HepG2 (cell line): ENCODE results near the gene ZNF184. TPM values are rescaled to one million over a fixed set of nuclear protein-coding genes. Genes with fewer than 3 reads are reported as not detected.

Experiments
- ARID5B ChIP-seq: IDR thresholded peaks from 2 replicates; pipeline ENCODE4 v1.4.0; 2020; ENCODE audit warnings: mild to moderate bottlenecking, missing genetic modification reagents
- GATA4 ChIP-seq: sonication (generic); IDR thresholded peaks from 2 replicates; pipeline ENCODE4 v1.6.1; 2016; ENCODE audit warnings: antibody characterized with exemption, low read depth, borderline replicate concordance
- GFI1 ChIP-seq: sonication (generic); formaldehyde crosslinking; IDR thresholded peaks from 2 replicates; pipeline ENCODE4 v1.5.0; 2020; ENCODE audit warnings: missing genetic modification reagents, mild to moderate bottlenecking, borderline replicate concordance
- MYNN ChIP-seq: sonication (generic); formaldehyde crosslinking; IDR thresholded peaks from 2 replicates; pipeline ENCODE4 v1.4.0; 2020; ENCODE audit warnings: mild to moderate bottlenecking, low read depth, missing genetic modification reagents
- TRAFD1 ChIP-seq: sonication (generic); formaldehyde crosslinking; IDR thresholded peaks from 2 replicates; pipeline ENCODE4 v1.5.1; 2020; ENCODE audit warnings: missing genetic modification reagents, mild to moderate bottlenecking, borderline replicate concordance
- TRIM22 ChIP-seq: fragments of 450-650 bp; IDR thresholded peaks from 2 replicates; pipeline ENCODE4 v1.6.1; 2017
- ZNF746 ChIP-seq: sonication (generic); formaldehyde crosslinking; IDR thresholded peaks from 2 replicates; pipeline ENCODE4 v1.8.0; 2022; ENCODE audit warnings: mild to moderate bottlenecking, missing genetic modification reagents
- ZNF788 ChIP-seq: sonication (generic); formaldehyde crosslinking; IDR thresholded peaks from 2 replicates; pipeline ENCODE4 v1.5.0; 2020; ENCODE audit warnings: mild to moderate bottlenecking, missing genetic modification reagents, borderline replicate concordance
- ZNF883 ChIP-seq: sonication (generic); formaldehyde crosslinking; IDR thresholded peaks from 2 replicates; pipeline ENCODE4 v1.5.1; 2020; ENCODE audit warnings: mild to moderate bottlenecking, missing genetic modification reagents; ENCODE audit errors: not compliant biosample characterization
- polyA plus RNA-seq, 8 experiments: library from polyadenylated mRNA; depleted of rRNA in 3 of 8; stranded (reverse) in 7 of 8; unstranded in 1 of 8; fragments of >200 nt; fragmentation: Illumina TruSeq in 4 of 8; extraction: Trizol in 4 of 8; gene quantifications; 2 replicates each; pipeline versions ENCODE4 v1.2.1 to v1.2.3, GENCODE V29; 2011 to 2016; ENCODE audit warnings: low read depth in 4 of 8, missing spikeins in 1 of 8, mixed read lengths in 1 of 8; ENCODE audit not compliant: insufficient read depth in 1 of 8
- total RNA-seq, 5 experiments: library from RNA; depleted of rRNA; stranded (reverse); fragments of >200 nt; fragmentation: Illumina TruSeq; extraction: Trizol; gene quantifications; 2 replicates each; pipeline ENCODE4 v1.2.3, GENCODE V29; 2016; ENCODE audit warnings: low read depth in 1 of 5
- TF ChIP-seq, protein P1 (sequence below): fragments of 450-650 bp; IDR thresholded peaks from 2 replicates; pipeline ENCODE4 v1.6.1; 2016
- TF ChIP-seq, protein P2 (sequence below): sonication (generic); formaldehyde crosslinking; IDR thresholded peaks from 2 replicates; pipeline ENCODE4 v1.4.0; 2020; ENCODE audit warnings: mild to moderate bottlenecking, missing genetic modification reagents
- TF ChIP-seq, protein P3 (sequence below): sonication (generic); formaldehyde crosslinking; IDR thresholded peaks from 2 replicates; pipeline ENCODE4 v1.4.0; 2020; ENCODE audit warnings: missing genetic modification reagents, mild to moderate bottlenecking, borderline replicate concordance

Gene ZNF184
- total and polyA plus RNA-seq, 2 of the 13 experiments (the other 11 are each of a cell fraction or from before 2014, with no cell fraction given) = 2.1 to 10.1 TPM

DNA sequence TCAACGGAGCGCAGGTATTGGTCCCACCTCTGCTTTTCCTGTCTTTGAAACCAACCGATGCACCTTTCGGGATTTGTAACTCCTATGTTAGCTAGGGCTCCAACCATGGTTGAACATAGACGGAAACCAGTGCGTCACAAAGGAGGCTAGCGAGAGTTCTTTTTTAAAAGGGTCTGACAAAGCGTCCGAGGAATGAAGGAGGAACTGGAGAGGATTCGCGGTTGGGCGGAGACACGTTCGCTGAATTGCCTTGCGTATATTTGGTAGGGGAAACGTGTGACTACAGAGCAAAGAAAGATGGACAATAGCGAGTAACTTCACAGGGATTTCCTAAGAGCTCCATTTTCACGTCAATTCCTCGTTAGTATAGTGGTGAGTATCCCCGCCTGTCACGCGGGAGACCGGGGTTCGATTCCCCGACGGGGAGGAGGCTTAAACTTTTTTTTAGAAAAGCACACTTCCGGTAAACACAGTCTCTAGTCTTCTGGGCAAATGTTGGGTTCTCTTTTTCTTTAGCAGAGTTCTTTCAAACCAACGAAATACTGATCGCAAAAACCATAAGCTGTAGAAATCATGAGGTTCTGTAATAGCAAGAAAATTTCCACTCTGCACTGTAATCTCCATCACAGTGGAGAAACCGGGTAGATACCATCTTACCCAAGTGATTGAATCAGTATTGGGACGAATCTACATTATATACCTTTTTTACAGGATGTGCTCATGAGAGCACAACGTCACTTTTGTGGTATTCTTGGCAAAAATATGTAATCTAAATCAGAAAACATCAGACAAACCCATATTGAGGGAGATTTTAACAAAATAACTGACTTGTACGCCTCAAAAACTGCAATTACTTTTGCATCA lies 6.6 kb upstream of the ZNF184 start (continued):
- TF ChIP-seq, protein P1, sequence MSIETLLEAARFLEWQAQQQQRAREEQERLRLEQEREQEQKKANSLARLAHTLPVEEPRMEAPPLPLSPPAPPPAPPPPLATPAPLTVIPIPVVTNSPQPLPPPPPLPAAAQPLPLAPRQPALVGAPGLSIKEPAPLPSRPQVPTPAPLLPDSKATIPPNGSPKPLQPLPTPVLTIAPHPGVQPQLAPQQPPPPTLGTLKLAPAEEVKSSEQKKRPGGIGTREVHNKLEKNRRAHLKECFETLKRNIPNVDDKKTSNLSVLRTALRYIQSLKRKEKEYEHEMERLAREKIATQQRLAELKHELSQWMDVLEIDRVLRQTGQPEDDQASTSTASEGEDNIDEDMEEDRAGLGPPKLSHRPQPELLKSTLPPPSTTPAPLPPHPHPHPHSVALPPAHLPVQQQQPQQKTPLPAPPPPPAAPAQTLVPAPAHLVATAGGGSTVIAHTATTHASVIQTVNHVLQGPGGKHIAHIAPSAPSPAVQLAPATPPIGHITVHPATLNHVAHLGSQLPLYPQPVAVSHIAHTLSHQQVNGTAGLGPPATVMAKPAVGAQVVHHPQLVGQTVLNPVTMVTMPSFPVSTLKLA = no peak
- TF ChIP-seq, protein P2, sequence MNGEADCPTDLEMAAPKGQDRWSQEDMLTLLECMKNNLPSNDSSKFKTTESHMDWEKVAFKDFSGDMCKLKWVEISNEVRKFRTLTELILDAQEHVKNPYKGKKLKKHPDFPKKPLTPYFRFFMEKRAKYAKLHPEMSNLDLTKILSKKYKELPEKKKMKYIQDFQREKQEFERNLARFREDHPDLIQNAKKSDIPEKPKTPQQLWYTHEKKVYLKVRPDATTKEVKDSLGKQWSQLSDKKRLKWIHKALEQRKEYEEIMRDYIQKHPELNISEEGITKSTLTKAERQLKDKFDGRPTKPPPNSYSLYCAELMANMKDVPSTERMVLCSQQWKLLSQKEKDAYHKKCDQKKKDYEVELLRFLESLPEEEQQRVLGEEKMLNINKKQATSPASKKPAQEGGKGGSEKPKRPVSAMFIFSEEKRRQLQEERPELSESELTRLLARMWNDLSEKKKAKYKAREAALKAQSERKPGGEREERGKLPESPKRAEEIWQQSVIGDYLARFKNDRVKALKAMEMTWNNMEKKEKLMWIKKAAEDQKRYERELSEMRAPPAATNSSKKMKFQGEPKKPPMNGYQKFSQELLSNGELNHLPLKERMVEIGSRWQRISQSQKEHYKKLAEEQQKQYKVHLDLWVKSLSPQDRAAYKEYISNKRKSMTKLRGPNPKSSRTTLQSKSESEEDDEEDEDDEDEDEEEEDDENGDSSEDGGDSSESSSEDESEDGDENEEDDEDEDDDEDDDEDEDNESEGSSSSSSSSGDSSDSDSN (CRISPR knock-in tag) = no peak; the same call in 1 of the 2 replicates
- TF ChIP-seq ZNF788 (CRISPR knock-in tag) (peak; percentile 39; the same call in 1 of the 2 replicates), ZNF883 (CRISPR knock-in tag) (no peak), MYNN (CRISPR knock-in tag) (0 out of 2 replicates have a peak, but pooled peaks have one; percentile 75), GATA4 (no peak), ARID5B (CRISPR knock-in tag) (peak; percentile 87), GFI1 (CRISPR knock-in tag) (peak; percentile 59; the same call in 1 of the 2 replicates), TRIM22 (no peak), ZNF746 (CRISPR knock-in tag) (peak; percentile 52; the same call in 1 of the 2 replicates), TRAFD1 (CRISPR knock-in tag) (no peak)
- TF ChIP-seq, protein P3, sequence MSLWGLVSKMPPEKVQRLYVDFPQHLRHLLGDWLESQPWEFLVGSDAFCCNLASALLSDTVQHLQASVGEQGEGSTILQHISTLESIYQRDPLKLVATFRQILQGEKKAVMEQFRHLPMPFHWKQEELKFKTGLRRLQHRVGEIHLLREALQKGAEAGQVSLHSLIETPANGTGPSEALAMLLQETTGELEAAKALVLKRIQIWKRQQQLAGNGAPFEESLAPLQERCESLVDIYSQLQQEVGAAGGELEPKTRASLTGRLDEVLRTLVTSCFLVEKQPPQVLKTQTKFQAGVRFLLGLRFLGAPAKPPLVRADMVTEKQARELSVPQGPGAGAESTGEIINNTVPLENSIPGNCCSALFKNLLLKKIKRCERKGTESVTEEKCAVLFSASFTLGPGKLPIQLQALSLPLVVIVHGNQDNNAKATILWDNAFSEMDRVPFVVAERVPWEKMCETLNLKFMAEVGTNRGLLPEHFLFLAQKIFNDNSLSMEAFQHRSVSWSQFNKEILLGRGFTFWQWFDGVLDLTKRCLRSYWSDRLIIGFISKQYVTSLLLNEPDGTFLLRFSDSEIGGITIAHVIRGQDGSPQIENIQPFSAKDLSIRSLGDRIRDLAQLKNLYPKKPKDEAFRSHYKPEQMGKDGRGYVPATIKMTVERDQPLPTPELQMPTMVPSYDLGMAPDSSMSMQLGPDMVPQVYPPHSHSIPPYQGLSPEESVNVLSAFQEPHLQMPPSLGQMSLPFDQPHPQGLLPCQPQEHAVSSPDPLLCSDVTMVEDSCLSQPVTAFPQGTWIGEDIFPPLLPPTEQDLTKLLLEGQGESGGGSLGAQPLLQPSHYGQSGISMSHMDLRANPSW (CRISPR knock-in tag) = no peak
